HG03095 (cell line): ENCODE measurements around the gene TLE2.

Experiments
- ATAC-seq: cut with Tn5 transposase; IDR thresholded peaks from one replicate; pipeline ENCODE4 v1.9.1; 2021; ENCODE audit warnings: moderate library complexity; ENCODE audit not compliant: unreplicated experiment

TLE2 gene

GRCh38 chr19:2962018-2962670 lies 66.9 kb downstream of the TLE2 start:
- no peak for ATAC-seq

GRCh38 chr19:2960120-2960519 lies 69.0 kb downstream of the TLE2 start:
- no peak for ATAC-seq

- no peak for ATAC-seq
These were observed 71.9 kb downstream of the TLE2 start for GRCh38 chr19:2957160-2957559.

- no peak for ATAC-seq
These were observed 76.1 kb downstream of the TLE2 start for GRCh38 chr19:2952953-2953481.

- ATAC-seq: peak; percentile 92
These were observed 78.6 kb downstream of the TLE2 start for GRCh38 chr19:2950286-2951124.

- no peak for ATAC-seq
These were observed 79.2 kb downstream of the TLE2 start for GRCh38 chr19:2949939-2950285.
